Gastrocnemius medialis (tissue), 4 donors: ENCODE data around the gene CFL2. TPM values are rescaled to one million over a fixed set of nuclear protein-coding genes. Genes with fewer than 3 reads are reported as not detected.

ENCODE experiments used
- ATAC-seq, 2 donors: fragments of 150-250 bp; one replicate each; pipeline ENCODE4 v1.9.1; 2016
- DNase-seq, 2 donors: peaks; one replicate each; pipeline ENCODE4 v3.0.0-alpha.2; 2019
- H3K27ac ChIP-seq, 4 donors: fragments of 200-600 bp; sonication (generic); 1 replicate in 1 of 4; 2 replicates in 3 of 4; pipeline ENCODE4 v1.5.1; 2016 to 2018; ENCODE audit warnings: mild to moderate bottlenecking in 2 of 4, moderate library complexity in 1 of 4
- H3K27me3 ChIP-seq, 3 donors: fragments of 200-600 bp; sonication (generic) in 2 of 3; 1 replicate in 1 of 3; 2 replicates in 2 of 3; pipeline versions ENCODE4 v1.5.1 to v1.6.0; 2016 to 2019; ENCODE audit warnings: mild to moderate bottlenecking in 1 of 3, moderate library complexity in 1 of 3
- H3K36me3 ChIP-seq, 2 donors: fragments of 200-600 bp; sonication (generic) in 1 of 2; one replicate each; pipeline ENCODE4 v1.5.1; 2017 to 2018
- H3K4me1 ChIP-seq, 2 donors: fragments of 200-600 bp; sonication (generic) in 1 of 2; one replicate each; pipeline ENCODE4 v1.5.1; 2016 to 2017; ENCODE audit warnings: mild to moderate bottlenecking in 2 of 2
- H3K4me3 ChIP-seq, 4 donors: fragments of 200-600 bp; sonication (generic) in 3 of 4; 1 replicate in 1 of 4; 2 replicates in 3 of 4; pipeline ENCODE4 v1.5.1; 2016 to 2019; ENCODE audit warnings: mild to moderate bottlenecking in 2 of 4
- H3K9me3 ChIP-seq, 3 donors: fragments of 200-600 bp; sonication (generic) in 2 of 3; 1 replicate in 1 of 3; 2 replicates in 2 of 3; pipeline ENCODE4 v1.5.1; 2016 to 2019
- CTCF ChIP-seq, 5 experiments: fragments of 450-650 bp in 3 of 5; fragments of 200-600 bp in 2 of 5; sonication (generic) in 2 of 5; IDR thresholded peaks in 4 of 5; conservative IDR thresholded peaks in 1 of 5; 1 replicate in 4 of 5; 2 replicates in 1 of 5; pipeline ENCODE4 v1.5.1; 2016 to 2019; ENCODE audit warnings: antibody characterized with exemption in 5 of 5, mild to moderate bottlenecking in 3 of 5, moderate library complexity in 3 of 5
- POLR2A ChIP-seq, 2 donors: fragments of 450-650 bp; IDR thresholded peaks; one replicate each; pipeline ENCODE4 v1.6.1; 2017; ENCODE audit warnings: antibody characterized with exemption in 2 of 2, mild to moderate bottlenecking in 2 of 2, moderate library complexity in 2 of 2
- in situ Hi-C, 4 donors: fragments of 200-750 bp; cut with MboI; loops; one replicate each; pipeline versions ENCODE4 v1.15.0 to v1.8.0; 2017; ENCODE audit warnings: low sequenced_read_pairs in 4 of 4
- intact Hi-C: fragments of 100-400 bp; cut with DNase I; formaldehyde crosslinking; loops from one replicate; pipeline ENCODE4 v1.15.1; 2023; ENCODE audit warnings: low total_unique reads
- total RNA-seq, 4 donors: library from RNA; depleted of rRNA; stranded (reverse); fragments of >200 nt; gene quantifications; one replicate each; pipeline versions ENCODE4 v1.1.0 to v1.2.3, GENCODE V29; 2016

Gene CFL2
- total RNA-seq = 100 to 1,000 TPM; 331 to 434 (median 371) TPM

DNA sequence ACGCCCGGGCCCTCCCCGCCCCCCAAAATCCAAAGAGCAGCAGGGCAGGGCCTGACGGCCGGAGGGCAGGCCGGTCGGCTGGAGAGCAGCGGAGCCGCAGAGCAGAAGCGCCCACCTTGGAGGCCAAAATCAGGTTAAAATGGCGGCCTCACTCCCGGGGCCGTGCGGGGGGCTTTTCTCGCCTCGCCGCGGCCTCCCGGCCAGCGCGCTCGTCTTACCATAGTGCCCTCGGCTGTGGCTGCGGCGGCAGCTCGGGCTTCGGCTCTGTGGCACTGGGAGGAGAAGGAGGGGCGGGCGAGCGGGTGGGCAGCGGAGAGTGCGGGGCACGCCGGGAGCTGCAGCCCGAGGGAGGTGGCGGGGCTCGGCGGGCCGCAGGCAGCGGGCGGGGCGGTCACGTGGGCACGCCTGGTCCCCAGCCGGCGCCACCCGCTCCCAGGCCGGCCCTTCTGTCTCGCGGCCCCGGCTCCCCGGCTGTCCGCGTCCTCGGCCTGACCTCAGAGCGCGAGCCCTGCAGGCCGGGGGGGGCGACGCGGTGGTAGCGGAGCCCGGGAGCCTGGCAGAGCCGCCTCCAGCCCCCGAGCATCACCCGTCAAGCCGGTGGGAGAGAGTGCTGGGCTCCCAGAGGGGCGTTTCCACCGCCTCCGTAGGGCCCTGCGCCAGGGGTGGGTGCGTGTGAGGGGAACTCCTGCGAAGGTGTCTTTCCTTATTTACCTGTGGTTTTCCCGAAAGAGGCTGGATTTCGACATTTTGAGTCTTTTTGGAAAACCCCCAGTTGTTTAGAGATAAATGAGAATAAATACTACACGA, at the start of gene CFL2:
Gene CFL2, minus strand, starts transcription at position 274 of the 807 bp plus-strand sequence. Its CDS starts 53 bp downstream, at position 221.
- intact Hi-C loops (loop anchor here (2.0 to 10.0 kb wide), 7 partner anchors 36 to 408 kb away; partner anchors contain the start of genes EAPP, PPP2R3C, PRORP and SNX6), in situ Hi-C loops (loop anchor here in 1 of 4 donors (25.0 kb wide), 1 partner anchor 698 kb away; the partner anchor contains the start of gene NFKBIA)
- Histone ChIP-seq H3K4me3 (peak within 1 kb of the TSS; percentile 74 to 97 (median 94)), H3K9me3 (no peaks in the 10 kb centered on the region), H3K27me3 (no peaks in the 10 kb centered on the region), H3K4me1 (peaks cover 34 to 45% of the 10 kb centered on the region in 2 donors), H3K27ac (peak within 1 kb of the TSS; percentile 96 to 100 (median 98)), H3K36me3 (peaks cover 0 to 10% of the 10 kb centered on the region in 2 donors)
- ATAC-seq = peak; percentile 70 to 73
- TF ChIP-seq POLR2A (IDR thresholded peaks at IDR 0.05) (peak; percentile 87 to 89), CTCF (IDR thresholded peaks at IDR 0.05 in 4 of 5, conservative IDR thresholded peaks at IDR 0.05 in 1 of 5) (no peak)
- peak; percentile 77 to 91 for DNase-seq

DNA sequence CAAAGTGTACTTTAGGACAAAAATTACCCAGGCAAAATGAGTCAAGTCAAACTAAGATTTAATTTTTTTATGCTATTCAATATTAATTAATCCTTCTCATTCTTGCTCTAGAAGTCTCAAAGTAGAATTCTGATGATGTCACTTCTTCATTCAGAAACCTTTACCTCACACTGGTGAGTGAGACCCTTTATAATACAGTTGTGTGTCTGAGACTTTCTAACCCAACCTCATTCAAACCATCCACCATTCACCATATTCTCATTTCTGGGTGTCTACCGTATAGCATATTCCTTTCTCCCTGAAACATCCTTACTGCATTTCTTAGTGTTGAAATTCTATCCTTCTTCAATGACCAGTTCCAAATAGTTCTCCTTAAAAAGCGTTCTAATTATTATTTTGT, 40.8 kb upstream of the CFL2 start:
- intact Hi-C loops = no loop called here
- in situ Hi-C loops = no loop called here
- no peaks in the 10 kb centered on the region for H3K9me3 ChIP-seq
- no peaks in the 10 kb centered on the region for H3K4me1 ChIP-seq
- peaks cover 0 to 31% of the 10 kb centered on the region in 2 donors for H3K36me3 ChIP-seq
- no peak overlapping the region for H3K4me3 ChIP-seq
- DNase-seq = no peak
- H3K27me3 ChIP-seq = no peaks in the 10 kb centered on the region
- no peak overlapping the region for H3K27ac ChIP-seq
- TF ChIP-seq CTCF (IDR thresholded peaks at IDR 0.05 in 4 of 5, conservative IDR thresholded peaks at IDR 0.05 in 1 of 5) = no peak
- TF ChIP-seq POLR2A (IDR thresholded peaks at IDR 0.05) = no peak
- no peak for ATAC-seq

DNA sequence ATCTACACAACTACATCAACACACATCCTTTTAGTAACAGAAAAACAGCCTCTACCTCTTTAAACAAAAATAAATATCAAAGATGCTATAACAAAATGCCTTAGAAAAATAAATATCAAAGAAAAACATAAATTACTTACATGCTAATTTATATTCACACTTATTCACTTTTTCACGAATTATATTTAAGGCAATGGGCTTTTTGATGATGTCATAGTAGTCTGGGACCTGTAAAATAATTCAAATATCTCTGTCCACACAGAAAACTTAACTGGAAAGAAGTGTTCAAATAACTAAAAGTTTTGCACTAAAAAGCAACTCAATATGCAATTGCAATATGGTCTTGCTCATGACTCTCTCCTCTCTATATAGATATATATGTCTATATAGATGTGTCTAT, 40.3 kb upstream of the CFL2 start:
- in situ Hi-C loops (no loop called here), intact Hi-C loops (no loop called here)
- ATAC-seq (no peak), DNase-seq (no peak)
- TF ChIP-seq POLR2A (IDR thresholded peaks at IDR 0.05) = no peak
- TF ChIP-seq CTCF (IDR thresholded peaks at IDR 0.05 in 4 of 5, conservative IDR thresholded peaks at IDR 0.05 in 1 of 5) = no peak
- H3K4me1 ChIP-seq = no peaks in the 10 kb centered on the region
- H3K27me3 ChIP-seq = no peaks in the 10 kb centered on the region
- no peak overlapping the region for H3K27ac ChIP-seq
- peaks cover 0 to 27% of the 10 kb centered on the region in 2 donors for H3K36me3 ChIP-seq
- H3K4me3 ChIP-seq = no peak overlapping the region
- H3K9me3 ChIP-seq = no peaks in the 10 kb centered on the region

- Histone ChIP-seq H3K36me3 (peaks cover 0 to 8% of the 10 kb centered on the region in 2 donors), H3K9me3 (no peaks in the 10 kb centered on the region), H3K4me1 (no peaks in the 10 kb centered on the region), H3K27ac (no peak overlapping the region), H3K4me3 (no peak overlapping the region), H3K27me3 (no peaks in the 10 kb centered on the region)
- intact Hi-C loops (no loop called here), in situ Hi-C loops (no loop called here)
- no peak for TF ChIP-seq POLR2A (IDR thresholded peaks at IDR 0.05)
- TF ChIP-seq CTCF (IDR thresholded peaks at IDR 0.05 in 4 of 5, conservative IDR thresholded peaks at IDR 0.05 in 1 of 5) = no peak
- no peak for ATAC-seq
- DNase-seq = no peak
Observed at GRCh38 chr14:34750670-34751069, 36.3 kb upstream of the CFL2 start.
